HK-2 (cell line): ENCODE results near the gene SMARCAD1.

Source experiments
- DNase-seq: peaks from one replicate; pipeline ENCODE4 v3.0.0-alpha.2; 2018; ENCODE audit not compliant: unreplicated experiment

SMARCAD1 gene

DNA sequence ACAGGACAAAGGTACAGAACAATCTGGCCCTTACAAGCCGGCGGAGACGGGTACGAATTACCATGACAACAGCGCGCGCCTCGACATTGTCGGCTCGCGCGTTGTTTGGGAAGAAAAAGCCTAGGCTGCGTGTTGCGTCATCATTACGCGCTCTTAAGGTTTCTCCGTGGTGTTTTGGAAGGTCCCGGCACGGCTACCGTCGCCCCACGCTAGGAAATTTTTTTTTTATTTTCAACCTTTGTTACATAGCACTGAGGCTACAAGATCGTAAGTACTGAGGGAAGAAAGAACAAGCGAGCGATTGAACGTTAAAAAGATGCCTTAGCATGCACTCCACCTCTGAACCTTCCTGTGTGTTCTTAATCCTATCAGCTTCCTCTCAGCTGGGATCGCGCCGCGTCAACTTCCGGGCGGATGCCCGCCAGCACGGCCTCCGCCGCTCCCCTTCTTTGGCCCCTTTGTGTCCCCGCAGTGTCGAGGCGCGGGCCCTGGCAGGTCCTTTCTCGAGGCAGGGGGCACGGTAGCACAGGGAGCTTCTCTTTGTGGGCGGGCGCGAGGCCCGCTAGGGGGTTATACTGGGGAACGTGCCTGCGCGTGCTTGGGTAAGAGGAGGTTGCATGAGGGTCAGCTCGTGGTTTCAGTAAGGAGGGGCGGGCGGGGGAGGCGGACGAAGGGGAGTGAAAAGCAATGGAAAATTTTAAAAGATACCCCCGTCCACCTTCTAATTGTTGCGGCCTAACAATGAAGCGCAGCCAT, at the start of gene SMARCAD1:
Gene SMARCAD1 (plus strand): TSS at position 397 of the 756 bp plus-strand sequence. CDS start 530 bp downstream, outside the sequence.
- peak; percentile 85 for DNase-seq

- no peak for DNase-seq
Observed at GRCh38 chr4:94158883-94159282, 48.8 kb upstream of the SMARCAD1 start.

DNA sequence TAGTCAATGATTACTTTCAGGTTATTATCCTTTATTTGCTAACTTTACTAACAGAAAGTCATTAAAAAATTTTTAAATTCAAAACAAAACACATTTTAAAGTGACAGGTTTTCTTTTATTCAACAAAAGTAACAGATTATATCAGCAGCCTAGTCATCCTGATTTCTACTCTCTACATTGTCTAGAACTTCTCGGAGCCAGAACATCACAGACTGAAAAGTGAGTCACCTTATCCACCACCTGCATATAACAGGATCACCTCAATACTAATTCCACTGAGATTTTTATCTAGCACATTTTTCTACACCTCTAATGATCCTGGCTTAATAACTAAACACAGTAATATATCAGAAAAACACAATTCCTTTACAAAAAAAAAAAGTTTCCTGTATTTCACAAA, 47.9 kb upstream of the SMARCAD1 start:
- no peak for DNase-seq

DNA sequence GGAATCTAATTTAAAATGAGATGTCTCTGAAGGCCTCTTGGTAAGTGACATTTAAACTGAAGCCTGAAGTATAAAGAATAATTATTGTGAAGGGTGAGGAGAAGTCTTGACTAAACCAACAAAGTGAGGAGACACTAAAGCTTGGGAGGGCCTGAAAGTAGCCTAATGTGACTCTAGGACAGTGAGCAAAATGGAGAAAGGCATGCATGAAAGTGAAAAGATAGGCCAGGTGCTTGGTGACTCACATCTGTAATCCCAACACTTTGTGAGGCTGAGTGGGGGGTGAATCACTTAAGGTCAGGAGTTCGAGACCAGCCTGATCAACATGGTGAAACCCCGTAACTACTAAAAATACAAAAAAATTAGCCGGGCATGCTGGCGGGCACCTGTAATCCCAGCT, 46.9 kb upstream of the SMARCAD1 start:
- DNase-seq = no peak

- DNase-seq = no peak
Observed at GRCh38 chr4:94165256-94165655, 42.4 kb upstream of the SMARCAD1 start.

DNA sequence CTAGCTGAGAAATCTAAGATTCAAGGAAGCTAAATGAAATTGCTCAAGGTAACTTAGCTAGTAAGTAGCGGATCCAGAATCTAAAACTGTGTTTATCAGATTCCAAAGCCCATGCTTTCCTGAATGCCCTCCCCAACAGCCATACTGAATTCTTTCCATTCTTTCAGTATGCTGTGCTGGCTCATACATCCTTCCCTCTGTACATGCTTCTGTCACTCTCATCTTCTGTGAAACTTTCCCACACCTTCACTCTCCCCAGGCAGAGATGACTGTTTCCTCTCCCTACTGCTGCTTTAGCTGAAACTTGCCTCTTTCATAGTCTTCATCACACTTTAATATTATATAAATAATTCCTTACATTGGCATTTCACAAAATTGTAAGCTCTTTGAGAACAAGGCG, 39.3 kb upstream of the SMARCAD1 start:
- DNase-seq = no peak

GRCh38 chr4:94169803-94170372, 37.8 kb upstream of the SMARCAD1 start:
- DNase-seq = no peak

- DNase-seq = no peak
Observed at GRCh38 chr4:94171616-94172015, 36.0 kb upstream of the SMARCAD1 start.

- DNase-seq = no peak
Observed at GRCh38 chr4:94175553-94176261, 32.0 kb upstream of the SMARCAD1 start.

DNA sequence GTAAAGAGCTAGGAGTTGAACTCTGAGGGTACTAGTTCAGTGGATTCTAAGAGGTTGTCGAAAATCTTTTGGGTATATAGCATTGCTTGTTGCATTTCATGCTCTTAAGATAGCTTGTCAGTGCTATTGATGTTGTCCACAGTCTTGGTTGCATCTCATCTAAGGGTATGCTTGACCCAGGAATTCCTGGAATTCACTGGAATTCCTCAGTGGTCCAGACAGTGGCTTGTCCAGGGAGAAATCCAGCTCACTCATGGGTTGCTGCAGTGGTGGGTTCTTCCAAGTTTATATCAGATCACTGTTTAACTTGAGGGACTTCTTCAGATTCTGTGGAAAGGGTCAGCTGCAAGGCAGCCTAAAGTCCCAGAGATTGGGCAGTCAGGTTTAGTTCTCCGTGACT, 29.8 kb upstream of the SMARCAD1 start:
- no peak for DNase-seq

DNA sequence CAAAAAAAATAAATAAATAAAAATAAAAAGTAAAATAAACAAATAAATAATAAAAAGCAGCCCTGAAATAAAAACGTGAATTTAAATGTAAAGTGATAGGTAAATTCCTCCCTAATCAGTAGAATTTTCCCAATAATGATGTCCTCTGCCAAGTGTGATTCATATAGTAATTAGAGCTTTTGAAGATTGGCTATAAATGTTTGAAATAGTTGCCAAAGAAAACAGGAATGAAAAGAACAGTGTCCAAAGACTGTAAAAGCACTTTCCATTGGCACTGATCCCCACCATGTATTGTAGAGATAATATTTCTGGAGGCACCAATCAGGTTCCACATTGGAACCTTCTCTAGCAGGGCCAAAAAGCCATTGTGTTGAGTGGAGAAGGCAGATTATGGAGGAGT, 25.9 kb upstream of the SMARCAD1 start:
- DNase-seq = no peak

DNA sequence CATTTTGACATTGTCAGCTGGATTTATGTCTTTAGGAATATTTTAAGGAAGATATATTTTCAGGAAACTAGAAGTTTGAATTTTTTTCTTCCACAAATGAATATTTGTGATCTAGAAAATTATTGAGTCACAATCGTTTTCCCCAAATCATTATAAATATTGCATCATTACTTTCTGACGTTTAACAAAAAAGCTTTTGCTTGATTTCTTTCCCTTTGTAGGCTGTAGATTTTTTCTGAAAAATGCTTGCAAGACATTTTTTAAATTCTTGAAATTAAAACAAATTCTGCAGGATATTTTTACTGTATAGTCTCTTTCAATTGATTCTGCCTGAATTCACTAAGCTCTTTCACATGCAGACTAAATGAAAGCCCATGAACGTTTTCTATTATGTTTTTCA, 4.9 kb upstream of the SMARCAD1 start:
- DNase-seq = no peak

- DNase-seq = no peak
Observed at GRCh38 chr4:94208266-94208665, 601 bp downstream of the SMARCAD1 start.

DNA sequence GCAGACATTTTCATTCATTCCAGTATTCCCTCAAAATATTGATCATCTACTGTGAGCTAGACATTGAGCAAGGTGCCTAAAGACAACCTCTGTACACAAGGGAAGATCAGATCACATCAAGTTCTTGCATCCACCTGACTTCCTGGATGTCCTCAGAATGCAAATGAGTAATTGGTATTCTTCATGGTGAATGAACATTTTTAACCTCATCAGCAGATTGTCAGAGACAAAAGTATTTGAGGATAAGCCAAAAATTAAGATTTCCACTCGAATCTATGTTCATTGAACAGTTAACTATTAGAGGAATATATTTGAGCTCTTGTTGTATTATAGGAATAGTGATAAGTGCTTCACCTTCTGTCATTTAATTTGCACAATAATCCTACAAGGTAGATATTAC, 1.3 kb downstream of the SMARCAD1 start:
- no peak for DNase-seq

GRCh38 chr4:94211861-94212260, 4.2 kb downstream of the SMARCAD1 start:
- no peak for DNase-seq

- no peak for DNase-seq
Observed at GRCh38 chr4:94214703-94215319, 7.1 kb downstream of the SMARCAD1 start.

DNA sequence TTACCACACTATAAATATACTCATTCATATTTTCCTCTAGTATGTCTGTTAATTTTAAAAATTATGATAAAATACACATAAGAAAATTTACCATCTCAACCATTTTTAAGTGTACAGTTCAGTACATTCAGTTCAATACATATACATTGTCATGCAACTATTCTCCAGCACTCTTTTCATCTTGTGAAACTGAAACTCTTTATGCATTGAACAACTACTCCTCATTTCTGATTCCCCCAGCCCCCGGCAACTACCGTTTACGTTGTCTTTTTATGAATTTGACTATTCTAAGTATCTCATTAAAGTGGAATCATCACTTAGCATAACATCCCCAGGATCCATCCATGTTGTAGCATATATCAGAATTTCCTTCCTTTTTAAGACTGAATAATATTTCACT, 8.7 kb downstream of the SMARCAD1 start:
- DNase-seq = no peak

DNA sequence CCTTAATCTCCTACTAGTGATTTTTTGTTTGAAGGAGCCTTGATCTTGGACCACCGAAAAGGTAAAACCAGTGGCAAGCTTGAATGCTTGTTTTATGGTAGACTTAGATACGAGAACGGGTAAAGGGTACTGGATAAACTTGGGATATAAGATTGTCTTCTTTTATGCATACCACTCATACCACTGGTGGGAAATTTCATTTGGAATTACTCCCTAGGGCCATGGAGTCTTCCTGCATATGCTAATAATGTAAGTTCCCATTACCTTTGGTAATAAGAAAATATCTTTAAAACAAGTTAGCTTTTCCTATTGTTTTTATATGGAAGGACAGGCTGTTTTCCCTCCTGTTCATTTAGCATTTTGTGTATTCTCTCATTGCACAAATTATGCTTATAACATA, 11.7 kb downstream of the SMARCAD1 start:
- no peak for DNase-seq

DNA sequence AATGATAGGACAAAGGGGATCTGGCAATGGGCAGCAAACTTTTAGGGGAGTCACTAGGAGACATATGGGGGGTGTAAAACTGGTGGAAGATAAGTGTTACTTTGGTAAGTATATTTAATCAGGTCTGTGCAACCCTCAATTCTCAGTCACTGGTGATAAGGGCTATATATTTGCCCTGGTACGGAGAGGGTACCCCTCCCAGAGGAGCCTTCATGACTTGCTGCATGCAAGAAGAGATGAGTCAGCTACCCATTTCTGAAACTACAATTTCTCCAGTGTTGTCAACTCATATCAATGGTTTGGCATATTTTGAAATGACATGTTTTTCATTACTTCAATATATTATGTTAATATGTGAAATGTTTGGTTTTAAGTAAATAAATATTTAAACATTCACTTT, 14.3 kb downstream of the SMARCAD1 start:
- DNase-seq = no peak

DNA sequence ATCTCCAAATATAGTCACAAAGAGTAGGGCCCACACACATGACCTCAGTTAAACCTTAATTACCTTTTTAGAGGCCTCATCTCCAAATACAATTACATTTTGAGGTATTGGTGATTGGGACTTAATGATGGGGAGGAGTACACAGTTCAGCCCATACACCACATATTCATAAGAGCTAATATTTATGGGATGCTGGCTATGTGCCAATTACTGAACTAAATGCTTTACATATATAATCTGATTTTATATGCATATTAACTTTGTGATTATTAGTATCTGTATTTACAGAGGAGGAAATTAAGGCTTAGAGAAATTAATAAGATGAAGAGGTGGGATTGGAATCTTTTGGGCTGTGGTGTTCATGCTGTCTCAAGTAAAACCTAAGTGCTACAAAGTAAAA, 17.8 kb downstream of the SMARCAD1 start:
- DNase-seq = no peak

DNA sequence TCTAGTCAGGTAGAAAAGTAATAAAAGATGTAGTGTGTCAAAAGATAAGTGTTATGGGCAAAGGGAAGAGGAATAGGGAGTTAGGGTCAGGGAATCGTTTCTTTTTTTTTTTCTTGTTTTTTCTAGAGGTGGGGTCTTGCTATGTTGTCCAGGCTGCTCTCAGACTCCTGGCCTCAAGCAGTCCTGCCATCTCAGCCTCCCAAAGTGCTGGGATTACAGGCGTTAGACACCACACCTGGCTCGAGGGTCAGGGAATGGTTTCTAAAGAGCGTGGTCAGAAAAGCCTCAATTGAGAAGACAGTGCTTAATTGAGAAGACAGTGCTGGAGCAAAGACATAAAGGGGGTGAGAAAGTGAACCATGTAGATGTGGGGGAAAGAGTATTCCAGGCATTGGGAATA, 19.1 kb downstream of the SMARCAD1 start:
- no peak for DNase-seq

GRCh38 chr4:94228493-94229216, 21.0 kb downstream of the SMARCAD1 start:
- DNase-seq = no peak
